ENCODE measurements around the gene RBP5.

The RBP5 gene

GRCh38 chr12:7144414-7145120 is 15.9 kb upstream of the RBP5 start:
- peak; percentile 46 to 67 (median 50) for DNase-seq

DNA sequence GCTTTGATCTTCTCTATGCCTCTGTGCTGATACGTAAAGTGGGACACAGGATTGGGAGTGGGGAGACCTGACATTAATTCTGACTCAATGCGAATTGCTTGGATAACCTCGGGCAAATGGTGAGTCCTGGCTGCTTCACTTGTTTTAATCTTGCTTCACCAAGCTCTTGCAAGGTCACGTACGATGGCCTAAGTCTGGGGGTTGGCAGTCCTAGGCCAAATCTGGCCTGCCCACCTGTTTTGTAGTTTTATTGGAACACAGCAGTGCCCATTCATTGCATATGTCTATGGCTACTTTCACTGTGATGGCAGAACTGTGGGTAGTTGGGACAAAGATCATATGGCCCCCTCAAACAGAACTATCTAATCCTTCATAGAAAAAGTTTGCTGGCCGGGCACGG is 14.9 kb upstream of the RBP5 start:
- no peak for DNase-seq

- no peak for DNase-seq
Measured at GRCh38 chr12:7142809-7143465, 14.2 kb upstream of the RBP5 start.

DNA sequence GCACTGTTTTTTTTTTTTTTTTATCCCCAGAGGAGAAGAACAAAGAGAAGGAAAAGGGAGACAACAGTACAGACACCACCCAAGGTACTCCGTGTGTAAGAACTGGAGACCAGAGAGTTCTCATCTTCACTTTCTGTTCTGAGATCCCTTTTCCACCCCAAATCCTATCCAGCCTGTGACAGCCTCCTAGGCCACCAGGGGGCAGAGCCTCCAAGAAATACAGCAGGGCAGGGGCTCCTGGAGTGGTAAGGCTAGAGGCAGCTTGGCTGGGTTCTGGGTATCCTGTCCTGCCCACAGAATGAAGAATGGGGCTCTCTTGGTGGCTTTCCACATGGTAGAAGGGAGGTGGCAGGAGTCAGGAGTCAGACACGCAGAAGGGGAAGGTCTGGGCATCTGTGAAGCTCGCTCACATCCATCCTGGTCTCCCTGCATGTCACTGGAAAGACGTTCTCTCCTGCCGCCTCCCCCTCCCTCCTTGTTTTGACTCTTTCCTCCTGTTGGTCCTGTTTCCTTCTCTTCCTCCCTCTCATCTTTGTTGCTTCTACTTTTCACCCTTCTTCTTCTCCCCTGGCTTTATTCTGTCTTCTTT is 13.5 kb upstream of the RBP5 start:
- peak; percentile 80 to 88 (median 82) for DNase-seq

DNA sequence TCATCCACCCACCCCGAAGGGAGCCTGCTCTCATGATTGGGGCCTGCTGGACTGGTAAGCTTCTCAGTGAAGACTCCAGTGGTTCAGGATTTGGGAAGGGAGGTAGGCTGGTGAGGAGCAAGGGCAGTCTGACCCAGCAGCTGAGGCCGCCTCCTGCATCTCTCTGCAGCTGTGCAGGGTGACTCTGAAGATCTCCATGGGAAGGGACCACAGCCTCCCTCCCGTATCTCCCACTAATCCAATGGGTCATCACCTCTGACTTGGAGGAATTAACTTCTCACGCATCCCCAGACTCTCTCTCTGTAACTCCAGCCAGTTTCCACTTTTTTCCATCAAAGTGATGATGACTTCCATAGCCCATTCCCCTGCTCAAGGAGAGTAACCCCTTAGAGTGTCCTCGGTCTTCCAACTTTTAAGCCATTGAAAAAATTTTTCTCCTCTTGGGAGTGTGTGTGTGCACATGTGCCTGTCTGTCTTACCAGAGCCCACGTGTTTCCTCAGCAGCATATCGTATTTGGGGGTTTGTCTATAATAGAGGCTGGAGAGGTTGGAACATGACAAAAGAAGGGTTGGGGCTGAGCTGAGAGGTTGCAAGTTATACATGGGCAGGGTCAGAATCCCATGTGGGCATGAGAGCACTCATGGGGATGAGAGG is 12.8 kb upstream of the RBP5 start:
- DNase-seq = no peak

DNA sequence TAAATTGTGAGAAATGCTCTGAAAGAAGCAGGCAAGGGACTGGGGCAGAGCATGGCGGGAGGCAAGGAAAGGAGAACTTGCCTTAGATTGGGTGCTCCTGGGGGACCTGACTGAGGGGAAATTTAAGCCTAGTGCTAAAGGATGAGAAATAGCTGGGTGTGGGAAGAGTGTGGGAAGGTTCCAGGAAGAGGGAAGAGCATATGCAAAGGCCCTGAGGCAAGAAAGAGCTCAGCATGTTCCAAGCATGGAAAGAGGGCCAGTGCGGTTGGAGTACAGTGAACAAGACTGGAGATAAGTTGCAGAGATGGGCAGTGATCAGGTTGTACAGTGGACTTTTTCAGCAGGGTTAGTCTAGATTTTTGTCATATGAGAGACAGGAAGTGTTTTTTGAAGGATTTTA is 10.5 kb upstream of the RBP5 start:
- peak in 2 of 3 donors; percentile 27 to 43 for DNase-seq

DNA sequence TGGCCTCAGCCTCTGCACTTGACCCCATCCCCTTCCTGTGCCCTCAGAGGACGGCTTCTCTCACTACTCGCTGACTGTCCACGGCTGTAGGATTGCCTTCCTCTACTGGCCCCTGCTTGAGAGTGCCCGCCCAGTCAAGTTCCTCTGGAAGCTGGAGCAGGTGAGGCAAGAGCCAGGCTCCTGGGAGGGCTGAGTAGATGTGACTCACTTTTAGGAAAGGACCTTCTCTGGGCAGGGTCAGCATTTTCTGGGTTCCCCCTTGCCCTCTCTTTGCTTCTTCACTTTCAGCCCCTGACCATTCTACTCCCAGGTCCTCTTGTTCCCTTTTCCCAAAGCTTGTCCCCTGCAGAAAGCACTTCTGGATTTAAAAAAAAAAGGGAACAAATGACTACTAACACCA is 9.2 kb upstream of the RBP5 start:
- DNase-seq = peak; percentile 62 to 69 (median 65)

GRCh38 chr12:7136676-7137075 is 8.0 kb upstream of the RBP5 start:
- DNase-seq = no peak

GRCh38 chr12:7136071-7136470 is 7.4 kb upstream of the RBP5 start:
- DNase-seq = no peak

GRCh38 chr12:7134396-7135166 is 5.9 kb upstream of the RBP5 start:
- peak in 1 of 3 donors; percentile 13 for DNase-seq

DNA sequence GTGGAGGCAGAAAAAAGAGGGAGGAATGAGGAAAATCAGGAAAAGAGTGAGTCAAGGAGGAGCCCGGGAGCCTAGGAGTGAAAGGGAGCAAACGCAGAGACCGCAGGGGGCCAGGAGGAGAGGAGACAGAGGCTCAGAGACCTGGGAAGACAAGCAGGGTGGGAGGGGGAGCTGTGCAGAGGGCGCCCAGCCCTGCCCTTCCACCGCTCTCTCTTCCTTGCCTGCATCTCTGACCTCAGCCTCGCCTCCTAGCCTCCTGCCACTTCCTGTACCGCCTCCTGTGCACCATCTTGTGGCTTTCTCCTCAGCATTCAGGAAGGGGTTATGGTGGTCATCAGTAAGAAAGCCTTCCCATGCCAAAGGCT is 2.8 kb upstream of the RBP5 start:
- DNase-seq = peak in 1 of 3 donors; percentile 11

DNA sequence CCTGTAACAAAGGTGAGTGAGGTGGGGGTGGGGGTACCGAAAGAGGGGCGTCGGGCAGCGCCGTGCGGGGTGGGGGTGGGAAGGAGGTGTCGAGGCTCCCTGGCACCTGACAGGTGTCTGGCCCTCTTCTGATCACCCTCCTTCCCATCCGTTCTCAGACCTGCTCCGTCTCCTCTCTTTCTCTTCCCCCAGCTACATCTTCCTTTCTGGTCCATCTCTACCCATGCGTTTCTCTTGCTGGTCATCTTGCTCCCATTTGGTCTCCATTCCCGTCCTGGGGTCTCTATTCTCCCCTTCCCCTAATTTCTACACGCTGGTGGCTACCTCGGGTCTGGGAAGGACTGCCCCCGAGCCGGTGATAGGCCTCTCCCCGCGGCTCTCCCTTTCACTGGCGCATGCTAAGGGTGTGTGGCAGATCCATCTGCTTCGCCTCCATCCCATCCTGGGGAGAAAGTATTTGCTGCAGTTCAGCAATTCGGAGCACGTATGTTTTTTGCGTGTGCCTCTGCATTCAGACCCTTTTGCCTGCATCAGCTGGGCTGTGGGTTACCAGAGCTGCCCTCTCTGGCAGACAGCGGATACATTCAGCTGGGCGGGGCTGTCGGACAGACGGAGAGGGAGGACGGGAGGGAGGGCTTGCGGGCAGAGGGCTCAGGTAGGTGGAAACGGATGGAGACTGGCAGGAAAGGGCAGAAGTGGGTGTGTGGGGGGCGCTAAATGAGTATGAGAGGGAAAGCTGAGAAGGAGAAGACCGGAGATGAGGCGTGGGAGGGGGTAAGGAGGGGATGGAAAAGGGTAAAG is 2.2 kb upstream of the RBP5 start:
- peak in 1 of 3 donors; percentile 22 for DNase-seq

DNA sequence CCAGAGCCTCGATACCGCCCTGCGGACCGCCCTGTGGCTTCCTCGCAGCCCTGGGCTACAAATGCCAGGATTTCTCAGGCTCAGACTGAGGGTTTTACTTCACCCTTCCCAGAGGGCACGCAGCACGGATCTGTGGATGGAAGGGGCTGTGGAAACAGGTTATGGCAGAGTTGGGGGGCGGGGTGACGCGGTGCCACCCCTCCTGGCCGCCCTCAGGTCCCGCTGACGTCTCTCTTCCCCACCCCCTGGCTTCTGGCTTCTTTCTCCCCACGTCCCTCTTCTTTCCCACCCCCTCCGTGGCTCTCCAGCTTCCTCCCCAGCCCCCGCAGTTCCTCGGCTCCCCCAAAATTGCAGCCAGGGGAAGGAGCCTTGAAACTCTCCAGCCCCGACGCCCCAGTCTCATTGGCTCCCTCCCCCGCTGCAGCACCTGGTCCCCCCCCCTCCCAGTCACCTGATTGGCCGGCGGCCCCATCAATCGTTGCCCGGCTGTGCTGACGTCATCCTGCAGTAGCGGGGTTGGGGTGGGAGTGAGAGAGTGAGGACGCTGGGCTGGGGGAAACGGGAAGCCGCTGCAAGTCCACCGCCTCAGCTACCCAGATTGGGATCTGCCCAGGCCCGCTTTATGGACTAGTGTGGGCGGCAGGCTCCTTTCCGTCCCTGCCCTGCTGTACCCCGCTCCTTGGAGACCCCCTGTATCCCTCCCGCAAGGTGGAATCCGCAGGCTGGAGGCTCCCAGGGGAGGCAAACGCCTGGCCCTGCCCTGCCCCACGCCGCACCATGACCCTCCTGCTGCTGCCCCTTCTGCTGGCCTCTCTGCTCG is 1.4 kb upstream of the RBP5 start, which contains the start of gene CLSTN3:
Gene CLSTN3, plus strand, starts transcription at position 500 of the 820 bp plus-strand sequence. Its CDS starts 278 bp downstream, at position 778.
- peak; percentile 66 to 77 (median 72) for DNase-seq

DNA sequence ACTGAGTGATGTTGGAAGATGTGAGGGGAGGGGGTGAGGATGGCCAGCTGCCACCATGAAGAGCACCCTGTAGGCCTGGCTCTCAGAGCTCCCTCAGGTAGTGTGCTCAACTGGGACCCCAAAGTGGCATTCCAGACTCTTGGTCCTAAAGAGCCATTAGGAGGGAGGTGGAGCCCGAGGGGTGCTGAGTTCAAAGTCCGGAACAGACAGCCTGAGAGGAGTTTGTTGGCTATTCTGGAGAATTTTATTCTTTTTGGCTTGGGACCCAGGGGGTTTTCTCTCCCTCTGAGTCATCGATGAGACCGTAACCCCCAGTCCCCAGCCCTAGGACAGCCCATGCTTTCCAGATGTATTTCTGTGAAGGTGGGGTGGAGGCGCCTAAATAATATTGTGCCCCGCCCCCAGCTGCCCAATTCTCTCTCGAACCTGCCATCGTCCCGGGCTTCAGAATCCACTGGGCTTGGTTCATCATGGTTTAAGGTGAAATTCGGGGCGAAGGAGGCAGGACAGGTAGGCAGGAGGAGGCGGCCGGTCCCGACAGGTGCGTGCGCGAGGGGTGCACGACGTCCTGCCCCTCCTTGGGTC is 690 bp upstream of the RBP5 start:
- no peak for DNase-seq

- DNase-seq = no peak
Measured at GRCh38 chr12:7127916-7128626, 618 bp downstream of the RBP5 start.

DNA sequence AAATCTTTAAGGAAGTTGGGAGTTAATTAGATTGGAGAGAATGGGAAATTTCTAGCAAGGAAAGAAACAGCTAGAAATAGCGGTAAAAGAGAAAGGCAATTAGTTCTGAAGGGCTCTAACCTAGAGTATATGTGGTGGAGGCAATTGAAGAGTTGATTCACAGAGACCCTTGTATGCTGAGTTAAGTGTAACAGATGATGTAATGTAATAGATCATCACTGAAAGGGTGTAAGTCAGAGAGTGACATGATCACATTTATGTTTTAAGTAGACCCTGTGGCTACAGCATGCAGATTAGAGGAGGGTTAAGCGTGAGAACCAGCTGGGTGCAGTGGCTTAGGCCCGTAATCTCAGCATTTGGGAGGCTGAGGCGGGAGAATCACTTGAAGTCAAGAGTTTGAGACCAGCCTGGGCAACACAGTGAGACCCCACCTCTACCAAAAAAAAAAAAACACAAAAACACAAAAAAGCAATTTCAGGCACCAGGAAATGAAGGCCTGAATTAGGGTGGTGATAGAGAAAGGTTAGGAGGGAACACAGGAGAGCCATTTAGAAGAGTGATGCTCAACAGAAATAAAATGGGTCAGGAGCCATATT is 3.0 kb downstream of the RBP5 start:
- no peak for DNase-seq

GRCh38 chr12:7123806-7124522 is 4.7 kb downstream of the RBP5 start:
- no peak for DNase-seq

All from suppressor macrophage treated with lipopolysaccharide for 1 hour (primary cell).